ENCODE measurements around the gene CDH3.

DNA sequence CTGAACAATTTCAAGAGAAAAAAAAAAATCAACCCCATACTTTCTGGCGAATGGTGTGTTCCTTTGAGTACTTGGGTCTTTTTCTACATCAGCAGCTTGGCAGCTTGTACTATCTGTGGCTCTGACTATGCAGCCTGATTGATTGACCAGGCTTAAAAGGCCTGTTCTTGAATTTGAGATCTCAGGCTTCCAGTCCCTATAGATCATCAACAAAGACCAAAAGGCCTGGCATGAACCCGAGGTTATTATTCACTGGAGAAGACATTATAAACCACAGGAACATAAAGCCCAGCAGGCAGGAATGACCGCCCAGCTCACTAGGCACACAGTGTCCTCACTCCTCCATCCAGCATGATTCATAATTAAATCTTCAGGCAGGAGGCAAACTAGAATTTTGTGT is 32.1 kb upstream of the CDH3 start:
- TF ChIP-seq CTCF (conservative IDR thresholded peaks at IDR 0.05) (no peak), ZFX (IDR thresholded peaks at IDR 0.05) (no peak)
